ENCODE measurements around the gene NAXE. TPM values are rescaled to one million over a fixed set of nuclear protein-coding genes. Genes with fewer than 3 reads are reported as not detected.

NAXE gene
- total and polyA plus RNA-seq, 2 of the 13 experiments (the other 11 are each of a cell fraction or from before 2014, with no cell fraction given): 39.4 to 59.4 TPM

GRCh38 chr1:156601122-156601830 lies 9.7 kb downstream of the NAXE start, which contains the start of gene GPATCH4:
TSS of gene GPATCH4 (minus strand) at chr1:156601479.
- Histone ChIP-seq H4K20me1 (ENCODE audit: insufficient read depth, low read length) (no peaks in the 10 kb centered on the region), H3K9ac (ENCODE audit: insufficient read depth, low read depth, low read length) (peak within 1 kb of the TSS; percentile 86), H3K4me2 (ENCODE audit: low read depth, low read length) (peak within 1 kb of the TSS; percentile 92), H3K79me2 (ENCODE audit: insufficient read depth, low read length) (peaks cover 19% of the 10 kb centered on the region), H3K9me3 (ENCODE audit: low read length) (no peaks in the 10 kb centered on the region), H2AFZ (ENCODE audit: low read length) (peak within 1 kb of the TSS; percentile 99), H3K27ac (ENCODE audit: extremely low read length, insufficient read depth, low read length) (peak within 1 kb of the TSS; percentile 80), H3K4me1 (ENCODE audit: insufficient read depth, low read length) (peaks cover 27% of the 10 kb centered on the region), H3K27me3 (ENCODE audit: control insufficient read depth in 1 of 2, insufficient read depth in 2 of 2, low read length in 2 of 2) (no peaks in the 10 kb centered on the region), H3K4me3 (replicated peaks in 1 of 3; ENCODE audit: insufficient read depth in 1 of 3, low read depth in 2 of 3, low read length in 3 of 3) (peak within 1 kb of the TSS; percentile 84 to 94 (median 85)), H3K36me3 (replicated peaks in 1 of 2; ENCODE audit: control insufficient read depth in 1 of 2, insufficient read depth in 2 of 2, low read length in 2 of 2) (peaks cover 7 to 23% of the 10 kb centered on the region in 2 experiments; a peak in 4 of 5 replicates)
- in situ Hi-C loops (cut with HindIII; ENCODE audit: extremely low pct_ligation_motif_present, low pct_unique_long_range_greater_than_20kb) (no loop called here), intact Hi-C loops (cut with micrococcal nuclease; ENCODE audit: unreplicated experiment) (no loop called here)
- DNase-seq (ENCODE audit: low spot score): peak; percentile 73
- WGBS (ENCODE audit: low lambda C conversion rate): 0% methylated on average over 27 of the region's 35 CpGs
- peak; percentile 86 for ATAC-seq
- BruUV-seq (replicated peaks): no TSS peak
- CTCF ChIA-PET (ENCODE audit: low intra/inter-chr PET ratio, low total read pairs): no interaction called here
- FAIRE-seq: peak; percentile 76
- POLR2A ChIA-PET: interaction anchor here (0.8 to 2.2 kb wide), 3 partner anchors 10 to 144 kb away, joined by 3 to 36 read pairs (median 6); partner anchors contain the start of gene NAXE
- TF ChIP-seq ZNF619 (CRISPR knock-in tag; IDR thresholded peaks at IDR 0.05) (0 out of 2 replicates have a peak, but pooled peaks have one; percentile 41), ZBTB38 (CRISPR knock-in tag; IDR thresholded peaks at IDR 0.05) (no peak), HDAC1 (CRISPR knock-in tag; IDR thresholded peaks at IDR 0.05) (peak; percentile 96), ZNF432 (CRISPR knock-in tag; IDR thresholded peaks at IDR 0.05; ENCODE audit: borderline replicate concordance) (no peak), THAP11 (CRISPR knock-in tag; IDR thresholded peaks at IDR 0.05) (peak; percentile 92), ETV5 (CRISPR knock-in tag; IDR thresholded peaks at IDR 0.05; ENCODE audit: borderline replicate concordance) (peak; percentile 70; the same call in 1 of the 2 replicates), ZNF264 (CRISPR knock-in tag; IDR thresholded peaks at IDR 0.05) (peak; percentile 78; the same call in 1 of the 2 replicates), GTF2F1 (IDR thresholded peaks at IDR 0.05; ENCODE audit: low read length) (no peak), HMGXB4 (CRISPR knock-in tag; IDR thresholded peaks at IDR 0.05; ENCODE audit: borderline replicate concordance in 1 of 2, low read depth in 1 of 2) (peak; percentile 73 to 78; a peak in 3 of 4 replicates), ZNF792 (CRISPR knock-in tag; IDR thresholded peaks at IDR 0.05) (peak; percentile 59; the same call in 1 of the 2 replicates), IKZF5 (CRISPR knock-in tag; IDR thresholded peaks at IDR 0.05) (peak; percentile 69; the same call in 1 of the 2 replicates), TSC22D2 (CRISPR knock-in tag; IDR thresholded peaks at IDR 0.05; ENCODE audit: borderline replicate concordance) (no peak), AGO1 (IDR thresholded peaks at IDR 0.05; ENCODE audit: low read depth, low read length, poor library complexity, severe bottlenecking) (no peak), PHF8 (CRISPR knock-in tag; IDR thresholded peaks at IDR 0.05) (peak; percentile 89), CREM (IDR thresholded peaks at IDR 0.05) (peak; percentile 63; the same call in 1 of the 2 replicates), CREM (CRISPR knock-in tag; IDR thresholded peaks at IDR 0.05) (no peak), ZNF44 (CRISPR knock-in tag; IDR thresholded peaks at IDR 0.05) (peak; percentile 76; the same call in 1 of the 2 replicates)
- TF ChIP-seq, protein P1, sequence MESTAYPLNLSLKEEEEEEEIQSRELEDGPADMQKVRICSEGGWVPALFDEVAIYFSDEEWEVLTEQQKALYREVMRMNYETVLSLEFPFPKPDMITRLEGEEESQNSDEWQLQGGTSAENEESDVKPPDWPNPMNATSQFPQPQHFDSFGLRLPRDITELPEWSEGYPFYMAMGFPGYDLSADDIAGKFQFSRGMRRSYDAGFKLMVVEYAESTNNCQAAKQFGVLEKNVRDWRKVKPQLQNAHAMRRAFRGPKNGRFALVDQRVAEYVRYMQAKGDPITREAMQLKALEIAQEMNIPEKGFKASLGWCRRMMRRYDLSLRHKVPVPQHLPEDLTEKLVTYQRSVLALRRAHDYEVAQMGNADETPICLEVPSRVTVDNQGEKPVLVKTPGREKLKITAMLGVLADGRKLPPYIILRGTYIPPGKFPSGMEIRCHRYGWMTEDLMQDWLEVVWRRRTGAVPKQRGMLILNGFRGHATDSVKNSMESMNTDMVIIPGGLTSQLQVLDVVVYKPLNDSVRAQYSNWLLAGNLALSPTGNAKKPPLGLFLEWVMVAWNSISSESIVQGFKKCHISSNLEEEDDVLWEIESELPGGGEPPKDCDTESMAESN (CRISPR knock-in tag; conservative IDR thresholded peaks at IDR 0.05): peak; percentile 51; the same call in 1 of the 2 replicates

All from HepG2 (cell line).